ENCODE measurements around the gene CPLX3. TPM values are rescaled to one million over a fixed set of nuclear protein-coding genes. Genes with fewer than 3 reads are reported as not detected.

Gene CPLX3
- total and polyA plus RNA-seq, 10 of the 15 experiments (the other 5 are each of a cell fraction or from before 2014, with no cell fraction given), result 0.02 to 0.04 TPM; not detected in 8

DNA sequence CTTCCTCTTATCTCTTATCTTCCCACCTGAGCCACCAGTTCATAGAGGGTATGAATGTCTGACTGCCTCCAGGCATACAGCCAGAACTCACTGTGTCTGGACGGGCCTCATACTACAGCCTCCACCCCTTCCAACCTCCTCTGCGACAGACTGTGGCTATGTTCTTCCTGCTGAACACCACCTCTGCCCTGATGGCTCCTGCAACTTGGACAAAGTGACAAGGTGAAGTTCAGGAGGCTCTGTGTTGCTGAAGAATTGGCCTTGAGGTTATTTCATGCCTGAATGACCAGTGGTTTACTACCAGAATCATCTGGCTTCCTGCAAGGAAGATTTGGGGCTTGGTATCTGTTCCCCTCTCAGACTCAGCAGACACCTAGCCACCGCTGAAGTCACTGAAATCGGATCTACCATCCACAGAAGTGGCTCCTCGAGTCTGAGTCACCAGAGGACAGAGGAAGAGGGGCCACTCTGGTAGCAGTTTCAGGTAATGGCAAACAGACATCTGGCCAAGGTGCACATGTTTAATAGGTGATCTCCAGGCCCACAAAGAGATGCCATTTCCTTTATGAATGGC lies 30.7 kb downstream of the CPLX3 start (continued):
- 0 out of 2 replicates have a peak, but pooled peaks have one; percentile 26 for TF ChIP-seq TCF12 (IDR thresholded peaks at IDR 0.05; ENCODE audit: low read depth, low read length)
- TF ChIP-seq ETV6 (conservative IDR thresholded peaks at IDR 0.05 in 1 of 2, IDR thresholded peaks at IDR 0.05 in 1 of 2; ENCODE audit: borderline replicate concordance in 1 of 2, low read depth in 1 of 2), result peak in 1 of 2 experiments; percentile 56; a peak in 2 of 4 replicates
- TF ChIP-seq NFYB (IDR thresholded peaks at IDR 0.05; ENCODE audit: insufficient read depth, low read depth, low read length), result no peak
- 0 out of 2 replicates have a peak, but pooled peaks have one; percentile 22 for TF ChIP-seq MEF2A (IDR thresholded peaks at IDR 0.05; ENCODE audit: insufficient read depth, low read depth, low read length)
- no peak for TF ChIP-seq EZH2 (IDR thresholded peaks at IDR 0.05; ENCODE audit: borderline replicate concordance, control insufficient read depth, low read depth, low read length)
- TF ChIP-seq, protein P1, sequence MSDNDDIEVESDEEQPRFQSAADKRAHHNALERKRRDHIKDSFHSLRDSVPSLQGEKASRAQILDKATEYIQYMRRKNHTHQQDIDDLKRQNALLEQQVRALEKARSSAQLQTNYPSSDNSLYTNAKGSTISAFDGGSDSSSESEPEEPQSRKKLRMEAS (IDR thresholded peaks at IDR 0.05; ENCODE audit: low read depth, low read length), result 0 out of 2 replicates have a peak, but pooled peaks have one; percentile 20
- peak; percentile 86 for TF ChIP-seq RUNX3 (IDR thresholded peaks at IDR 0.05; ENCODE audit: low read length)
- TF ChIP-seq, protein P2, sequence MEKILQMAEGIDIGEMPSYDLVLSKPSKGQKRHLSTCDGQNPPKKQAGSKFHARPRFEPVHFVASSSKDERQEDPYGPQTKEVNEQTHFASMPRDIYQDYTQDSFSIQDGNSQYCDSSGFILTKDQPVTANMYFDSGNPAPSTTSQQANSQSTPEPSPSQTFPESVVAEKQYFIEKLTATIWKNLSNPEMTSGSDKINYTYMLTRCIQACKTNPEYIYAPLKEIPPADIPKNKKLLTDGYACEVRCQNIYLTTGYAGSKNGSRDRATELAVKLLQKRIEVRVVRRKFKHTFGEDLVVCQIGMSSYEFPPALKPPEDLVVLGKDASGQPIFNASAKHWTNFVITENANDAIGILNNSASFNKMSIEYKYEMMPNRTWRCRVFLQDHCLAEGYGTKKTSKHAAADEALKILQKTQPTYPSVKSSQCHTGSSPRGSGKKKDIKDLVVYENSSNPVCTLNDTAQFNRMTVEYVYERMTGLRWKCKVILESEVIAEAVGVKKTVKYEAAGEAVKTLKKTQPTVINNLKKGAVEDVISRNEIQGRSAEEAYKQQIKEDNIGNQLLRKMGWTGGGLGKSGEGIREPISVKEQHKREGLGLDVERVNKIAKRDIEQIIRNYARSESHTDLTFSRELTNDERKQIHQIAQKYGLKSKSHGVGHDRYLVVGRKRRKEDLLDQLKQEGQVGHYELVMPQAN (conservative IDR thresholded peaks at IDR 0.05), result no peak
- TF ChIP-seq BRCA1 (IDR thresholded peaks at IDR 0.05; ENCODE audit: low read depth, low read length), result no peak
- TF ChIP-seq IKZF1 (conservative IDR thresholded peaks at IDR 0.05), result peak; percentile 71
- TF ChIP-seq STAT1 (conservative IDR thresholded peaks at IDR 0.05), result no peak

Measured in GM12878 (cell line).